Stimulated activated CD4-positive, alpha-beta T cell treated with anti-CD3 and anti-CD28 coated beads, Interleukin-12 subunit alpha, Interleukin-12 subunit beta, amount 100 ng/mL, for 24 hours (primary cell): ENCODE measurements around the gene LUC7L.
"Not testable (repeated sequence)": the region's sequence is repeated elsewhere in the genome, so short reads cannot be mapped to it uniquely, and the experiment has no call there.

Source experiments
- DNase-seq, 2 experiments: peaks; one replicate each; pipeline ENCODE4 v3.0.0-alpha.2; 2020; ENCODE audit warnings: low read depth in 2 of 2

The LUC7L gene

DNA sequence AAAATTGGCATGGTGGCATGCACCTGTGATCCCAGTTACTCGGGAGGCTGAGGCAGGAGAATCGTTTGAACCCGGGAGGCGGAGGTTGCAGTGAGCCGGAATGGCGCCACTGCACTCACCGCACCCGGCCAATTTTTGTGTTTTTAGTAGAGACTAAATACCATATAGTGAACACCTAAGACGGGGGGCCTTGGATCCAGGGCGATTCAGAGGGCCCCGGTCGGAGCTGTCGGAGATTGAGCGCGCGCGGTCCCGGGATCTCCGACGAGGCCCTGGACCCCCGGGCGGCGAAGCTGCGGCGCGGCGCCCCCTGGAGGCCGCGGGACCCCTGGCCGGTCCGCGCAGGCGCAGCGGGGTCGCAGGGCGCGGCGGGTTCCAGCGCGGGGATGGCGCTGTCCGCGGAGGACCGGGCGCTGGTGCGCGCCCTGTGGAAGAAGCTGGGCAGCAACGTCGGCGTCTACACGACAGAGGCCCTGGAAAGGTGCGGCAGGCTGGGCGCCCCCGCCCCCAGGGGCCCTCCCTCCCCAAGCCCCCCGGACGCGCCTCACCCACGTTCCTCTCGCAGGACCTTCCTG is 49.1 kb downstream of the LUC7L start, which contains the start of gene HBQ1:
HBQ1 (plus strand) TSS at position 359 of the 575 bp plus-strand sequence; CDS start at position 387, 28 bp downstream.
- peak in 1 of 2 experiments; percentile 24 for DNase-seq

DNA sequence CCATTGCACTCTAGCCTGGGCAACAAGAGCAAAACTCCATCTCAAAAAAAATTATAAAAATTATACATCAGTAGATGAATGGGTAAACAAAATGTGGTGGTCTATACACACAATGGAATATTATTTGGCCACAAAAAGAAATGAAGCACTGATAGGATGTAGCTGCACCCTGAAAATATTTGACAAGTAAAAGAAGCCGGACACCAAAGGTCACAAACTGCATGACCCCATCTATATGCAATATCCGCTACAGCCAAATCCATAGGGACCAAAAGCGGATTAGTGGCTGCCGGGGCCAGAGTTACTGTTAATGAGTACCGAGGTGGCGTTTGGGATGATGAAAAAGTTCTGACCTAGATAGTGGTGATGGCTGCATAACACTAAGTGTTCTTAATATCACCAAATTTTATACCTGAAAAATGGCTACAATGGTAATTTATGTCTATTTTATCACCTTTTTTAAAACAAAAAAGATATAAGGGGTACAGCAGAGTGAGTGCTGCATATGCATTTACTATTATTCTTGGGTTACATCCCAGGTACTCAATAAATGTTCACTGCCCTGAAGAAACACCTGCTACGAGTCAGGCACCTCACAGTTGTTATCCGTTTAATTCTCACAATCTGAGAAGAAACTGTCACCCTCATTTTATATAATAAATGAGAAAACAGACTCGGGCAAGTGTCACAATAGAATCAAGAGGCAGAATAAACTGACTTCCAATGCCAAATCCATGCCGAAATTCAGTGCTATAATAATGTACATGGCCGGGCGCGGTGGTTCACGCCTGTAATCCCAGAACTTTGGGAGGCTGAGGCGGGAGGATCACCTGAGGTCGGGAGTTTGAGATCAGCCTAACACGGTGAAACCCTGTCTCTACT is 49.8 kb downstream of the LUC7L start:
- no peak for DNase-seq

DNA sequence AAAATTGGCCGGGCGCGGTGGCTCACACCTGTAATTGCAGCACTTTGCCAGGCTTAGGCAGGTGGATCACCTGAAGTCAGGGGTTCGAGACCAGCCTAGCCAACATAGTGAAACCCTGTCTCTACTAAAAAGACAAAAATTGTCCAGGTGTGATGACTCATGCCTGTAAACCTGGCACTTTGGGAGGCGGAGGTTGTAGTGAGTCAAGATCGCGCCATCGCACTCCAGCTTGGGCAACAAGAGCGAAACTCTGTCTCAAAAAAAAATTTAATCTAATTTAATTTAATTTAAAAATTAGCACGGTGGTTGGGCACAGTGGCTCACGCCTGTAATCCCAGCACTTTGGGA is 50.6 kb downstream of the LUC7L start:
- DNase-seq: no peak

DNA sequence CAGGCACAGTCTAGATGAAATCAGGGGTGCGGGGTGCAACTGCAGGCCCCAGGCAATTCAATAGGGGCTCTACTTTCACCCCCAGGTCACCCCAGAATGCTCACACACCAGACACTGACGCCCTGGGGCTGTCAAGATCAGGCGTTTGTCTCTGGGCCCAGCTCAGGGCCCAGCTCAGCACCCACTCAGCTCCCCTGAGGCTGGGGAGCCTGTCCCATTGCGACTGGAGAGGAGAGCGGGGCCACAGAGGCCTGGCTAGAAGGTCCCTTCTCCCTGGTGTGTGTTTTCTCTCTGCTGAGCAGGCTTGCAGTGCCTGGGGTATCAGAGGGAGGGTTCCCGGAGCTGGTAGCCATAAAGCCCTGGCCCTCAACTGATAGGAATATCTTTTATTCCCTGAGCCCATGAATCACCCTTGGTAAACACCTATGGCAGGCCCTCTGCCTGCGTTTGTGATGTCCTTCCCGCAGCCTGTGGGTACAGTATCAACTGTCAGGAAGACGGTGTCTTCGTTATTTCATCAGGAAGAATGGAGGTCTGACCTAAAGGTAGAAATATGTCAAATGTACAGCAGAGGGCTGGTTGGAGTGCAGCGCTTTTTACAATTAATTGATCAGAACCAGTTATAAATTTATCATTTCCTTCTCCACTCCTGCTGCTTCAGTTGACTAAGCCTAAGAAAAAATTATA is 51.1 kb downstream of the LUC7L start:
- DNase-seq: no peak

DNA sequence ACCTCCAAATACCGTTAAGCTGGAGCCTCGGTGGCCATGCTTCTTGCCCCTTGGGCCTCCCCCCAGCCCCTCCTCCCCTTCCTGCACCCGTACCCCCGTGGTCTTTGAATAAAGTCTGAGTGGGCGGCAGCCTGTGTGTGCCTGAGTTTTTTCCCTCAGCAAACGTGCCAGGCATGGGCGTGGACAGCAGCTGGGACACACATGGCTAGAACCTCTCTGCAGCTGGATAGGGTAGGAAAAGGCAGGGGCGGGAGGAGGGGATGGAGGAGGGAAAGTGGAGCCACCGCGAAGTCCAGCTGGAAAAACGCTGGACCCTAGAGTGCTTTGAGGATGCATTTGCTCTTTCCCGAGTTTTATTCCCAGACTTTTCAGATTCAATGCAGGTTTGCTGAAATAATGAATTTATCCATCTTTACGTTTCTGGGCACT is 51.8 kb downstream of the LUC7L start:
- DNase-seq: no peak

DNA sequence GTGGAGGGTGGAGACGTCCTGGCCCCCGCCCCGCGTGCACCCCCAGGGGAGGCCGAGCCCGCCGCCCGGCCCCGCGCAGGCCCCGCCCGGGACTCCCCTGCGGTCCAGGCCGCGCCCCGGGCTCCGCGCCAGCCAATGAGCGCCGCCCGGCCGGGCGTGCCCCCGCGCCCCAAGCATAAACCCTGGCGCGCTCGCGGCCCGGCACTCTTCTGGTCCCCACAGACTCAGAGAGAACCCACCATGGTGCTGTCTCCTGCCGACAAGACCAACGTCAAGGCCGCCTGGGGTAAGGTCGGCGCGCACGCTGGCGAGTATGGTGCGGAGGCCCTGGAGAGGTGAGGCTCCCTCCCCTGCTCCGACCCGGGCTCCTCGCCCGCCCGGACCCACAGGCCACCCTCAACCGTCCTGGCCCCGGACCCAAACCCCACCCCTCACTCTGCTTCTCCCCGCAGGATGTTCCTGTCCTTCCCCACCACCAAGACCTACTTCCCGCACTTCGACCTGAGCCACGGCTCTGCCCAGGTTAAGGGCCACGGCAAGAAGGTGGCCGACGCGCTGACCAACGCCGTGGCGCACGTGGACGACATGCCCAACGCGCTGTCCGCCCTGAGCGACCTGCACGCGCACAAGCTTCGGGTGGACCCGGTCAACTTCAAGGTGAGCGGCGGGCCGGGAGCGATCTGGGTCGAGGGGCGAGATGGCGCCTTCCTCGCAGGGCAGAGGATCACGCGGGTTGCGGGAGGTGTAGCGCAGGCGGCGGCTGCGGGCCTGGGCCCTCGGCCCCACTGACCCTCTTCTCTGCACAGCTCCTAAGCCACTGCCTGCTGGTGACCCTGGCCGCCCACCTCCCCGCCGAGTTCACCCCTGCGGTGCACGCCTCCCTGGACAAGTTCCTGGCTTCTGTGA is 52.5 kb downstream of the LUC7L start, which contains the start of gene HBA1:
HBA1 (plus strand) TSS at position 204 of the 906 bp plus-strand sequence; CDS start at position 241, 37 bp downstream.
- DNase-seq: not testable (repeated sequence)

DNA sequence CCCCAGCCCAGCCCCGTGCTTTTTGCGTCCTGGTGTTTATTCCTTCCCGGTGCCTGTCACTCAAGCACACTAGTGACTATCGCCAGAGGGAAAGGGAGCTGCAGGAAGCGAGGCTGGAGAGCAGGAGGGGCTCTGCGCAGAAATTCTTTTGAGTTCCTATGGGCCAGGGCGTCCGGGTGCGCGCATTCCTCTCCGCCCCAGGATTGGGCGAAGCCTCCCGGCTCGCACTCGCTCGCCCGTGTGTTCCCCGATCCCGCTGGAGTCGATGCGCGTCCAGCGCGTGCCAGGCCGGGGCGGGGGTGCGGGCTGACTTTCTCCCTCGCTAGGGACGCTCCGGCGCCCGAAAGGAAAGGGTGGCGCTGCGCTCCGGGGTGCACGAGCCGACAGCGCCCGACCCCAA is 53.2 kb downstream of the LUC7L start:
- not testable (repeated sequence) for DNase-seq

DNA sequence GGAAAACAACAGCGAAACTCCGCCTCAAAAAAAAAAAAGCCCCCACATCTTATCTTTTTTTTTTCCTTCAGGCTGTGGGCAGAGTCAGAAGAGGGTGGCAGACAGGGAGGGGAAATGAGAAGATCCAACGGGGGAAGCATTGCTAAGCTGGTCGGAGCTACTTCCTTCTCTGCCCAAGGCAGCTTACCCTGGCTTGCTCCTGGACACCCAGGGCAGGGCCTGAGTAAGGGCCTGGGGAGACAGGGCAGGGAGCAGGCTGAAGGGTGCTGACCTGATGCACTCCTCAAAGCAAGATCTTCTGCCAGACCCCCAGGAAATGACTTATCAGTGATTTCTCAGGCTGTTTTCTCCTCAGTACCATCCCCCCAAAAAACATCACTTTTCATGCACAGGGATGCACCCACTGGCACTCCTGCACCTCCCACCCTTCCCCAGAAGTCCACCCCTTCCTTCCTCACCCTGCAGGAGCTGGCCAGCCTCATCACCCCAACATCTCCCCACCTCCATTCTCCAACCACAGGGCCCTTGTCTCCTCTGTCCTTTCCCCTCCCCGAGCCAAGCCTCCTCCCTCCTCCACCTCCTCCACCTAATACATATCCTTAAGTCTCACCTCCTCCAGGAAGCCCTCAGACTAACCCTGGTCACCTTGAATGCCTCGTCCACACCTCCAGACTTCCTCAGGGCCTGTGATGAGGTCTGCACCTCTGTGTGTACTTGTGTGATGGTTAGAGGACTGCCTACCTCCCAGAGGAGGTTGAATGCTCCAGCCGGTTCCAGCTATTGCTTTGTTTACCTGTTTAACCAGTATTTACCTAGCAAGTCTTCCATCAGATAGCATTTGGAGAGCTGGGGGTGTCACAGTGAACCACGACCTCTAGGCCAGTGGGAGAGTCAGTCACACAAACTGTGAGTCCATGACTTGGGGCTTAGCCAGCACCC is 54.0 kb downstream of the LUC7L start:
- DNase-seq: no peak

DNA sequence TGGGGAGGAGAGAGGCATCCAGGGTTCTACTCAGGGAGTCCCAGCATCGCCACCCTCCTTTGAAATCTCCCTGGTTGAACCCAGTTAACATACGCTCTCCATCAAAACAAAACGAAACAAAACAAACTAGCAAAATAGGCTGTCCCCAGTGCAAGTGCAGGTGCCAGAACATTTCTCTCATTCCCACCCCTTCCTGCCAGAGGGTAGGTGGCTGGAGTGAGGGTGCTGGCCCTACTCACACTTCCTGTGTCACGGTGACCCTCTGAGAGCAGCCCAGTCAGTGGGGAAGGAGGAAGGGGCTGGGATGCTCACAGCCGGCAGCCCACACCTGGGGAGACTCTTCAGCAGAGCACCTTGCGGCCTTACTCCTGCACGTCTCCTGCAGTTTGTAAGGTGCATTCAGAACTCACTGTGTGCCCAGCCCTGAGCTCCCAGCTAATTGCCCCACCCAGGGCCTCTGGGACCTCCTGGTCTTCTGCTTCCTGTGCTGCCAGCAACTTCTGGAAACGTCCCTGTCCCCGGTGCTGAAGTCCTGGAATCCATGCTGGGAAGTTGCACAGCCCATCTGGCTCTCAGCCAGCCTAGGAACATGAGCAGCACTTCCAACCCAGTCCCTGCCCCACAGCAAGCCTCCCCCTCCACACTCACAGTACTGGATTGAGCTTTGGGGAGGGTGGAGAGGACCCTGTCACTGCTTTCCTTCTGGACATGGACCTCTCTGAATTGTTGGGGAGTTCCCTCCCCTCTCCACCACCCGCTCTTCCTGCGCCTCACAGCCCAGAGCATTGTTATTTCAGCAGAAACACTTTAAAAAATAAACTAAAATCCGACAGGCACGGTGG is 55.1 kb downstream of the LUC7L start:
- not testable (repeated sequence) for DNase-seq

DNA sequence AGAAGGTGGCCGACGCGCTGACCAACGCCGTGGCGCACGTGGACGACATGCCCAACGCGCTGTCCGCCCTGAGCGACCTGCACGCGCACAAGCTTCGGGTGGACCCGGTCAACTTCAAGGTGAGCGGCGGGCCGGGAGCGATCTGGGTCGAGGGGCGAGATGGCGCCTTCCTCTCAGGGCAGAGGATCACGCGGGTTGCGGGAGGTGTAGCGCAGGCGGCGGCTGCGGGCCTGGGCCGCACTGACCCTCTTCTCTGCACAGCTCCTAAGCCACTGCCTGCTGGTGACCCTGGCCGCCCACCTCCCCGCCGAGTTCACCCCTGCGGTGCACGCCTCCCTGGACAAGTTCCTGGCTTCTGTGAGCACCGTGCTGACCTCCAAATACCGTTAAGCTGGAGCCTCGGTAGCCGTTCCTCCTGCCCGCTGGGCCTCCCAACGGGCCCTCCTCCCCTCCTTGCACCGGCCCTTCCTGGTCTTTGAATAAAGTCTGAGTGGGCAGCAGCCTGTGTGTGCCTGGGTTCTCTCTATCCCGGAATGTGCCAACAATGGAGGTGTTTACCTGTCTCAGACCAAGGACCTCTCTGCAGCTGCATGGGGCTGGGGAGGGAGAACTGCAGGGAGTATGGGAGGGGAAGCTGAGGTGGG is 55.9 kb downstream of the LUC7L start:
- DNase-seq: not testable (repeated sequence)

DNA sequence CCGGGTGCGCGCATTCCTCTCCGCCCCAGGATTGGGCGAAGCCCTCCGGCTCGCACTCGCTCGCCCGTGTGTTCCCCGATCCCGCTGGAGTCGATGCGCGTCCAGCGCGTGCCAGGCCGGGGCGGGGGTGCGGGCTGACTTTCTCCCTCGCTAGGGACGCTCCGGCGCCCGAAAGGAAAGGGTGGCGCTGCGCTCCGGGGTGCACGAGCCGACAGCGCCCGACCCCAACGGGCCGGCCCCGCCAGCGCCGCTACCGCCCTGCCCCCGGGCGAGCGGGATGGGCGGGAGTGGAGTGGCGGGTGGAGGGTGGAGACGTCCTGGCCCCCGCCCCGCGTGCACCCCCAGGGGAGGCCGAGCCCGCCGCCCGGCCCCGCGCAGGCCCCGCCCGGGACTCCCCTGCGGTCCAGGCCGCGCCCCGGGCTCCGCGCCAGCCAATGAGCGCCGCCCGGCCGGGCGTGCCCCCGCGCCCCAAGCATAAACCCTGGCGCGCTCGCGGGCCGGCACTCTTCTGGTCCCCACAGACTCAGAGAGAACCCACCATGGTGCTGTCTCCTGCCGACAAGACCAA is 56.8 kb downstream of the LUC7L start, which contains the start of gene HBA2:
HBA2 (plus strand) TSS at position 503 of the 568 bp plus-strand sequence; CDS start at position 540, 37 bp downstream.
- DNase-seq: not testable (repeated sequence)

DNA sequence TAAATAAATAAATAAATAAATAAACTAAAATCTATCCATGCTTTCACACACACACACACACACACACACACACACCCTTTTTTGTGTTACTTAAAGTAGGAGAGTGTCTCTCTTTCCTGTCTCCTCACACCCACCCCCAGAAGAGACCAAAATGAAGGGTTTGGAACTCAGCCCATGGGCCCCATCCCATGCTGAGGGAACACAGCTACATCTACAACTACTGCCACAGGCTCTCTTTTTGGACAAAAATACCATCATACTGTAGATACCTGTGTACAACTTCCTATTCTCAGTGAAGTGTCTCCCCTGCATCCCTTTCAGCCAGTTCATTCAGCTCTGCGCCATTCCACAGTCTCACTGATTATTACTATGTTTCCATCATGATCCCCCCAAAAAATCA is 58.5 kb downstream of the LUC7L start:
- DNase-seq: no peak

DNA sequence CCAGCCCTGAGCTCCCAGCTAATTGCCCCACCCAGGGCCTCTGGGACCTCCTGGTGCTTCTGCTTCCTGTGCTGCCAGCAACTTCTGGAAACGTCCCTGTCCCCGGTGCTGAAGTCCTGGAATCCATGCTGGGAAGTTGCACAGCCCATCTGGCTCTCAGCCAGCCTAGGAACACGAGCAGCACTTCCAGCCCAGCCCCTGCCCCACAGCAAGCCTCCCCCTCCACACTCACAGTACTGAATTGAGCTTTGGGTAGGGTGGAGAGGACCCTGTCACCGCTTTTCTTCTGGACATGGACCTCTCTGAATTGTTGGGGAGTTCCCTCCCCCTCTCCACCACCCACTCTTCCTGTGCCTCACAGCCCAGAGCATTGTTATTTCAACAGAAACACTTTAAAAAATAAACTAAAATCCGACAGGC is 59.2 kb downstream of the LUC7L start:
- not testable (repeated sequence) for DNase-seq

DNA sequence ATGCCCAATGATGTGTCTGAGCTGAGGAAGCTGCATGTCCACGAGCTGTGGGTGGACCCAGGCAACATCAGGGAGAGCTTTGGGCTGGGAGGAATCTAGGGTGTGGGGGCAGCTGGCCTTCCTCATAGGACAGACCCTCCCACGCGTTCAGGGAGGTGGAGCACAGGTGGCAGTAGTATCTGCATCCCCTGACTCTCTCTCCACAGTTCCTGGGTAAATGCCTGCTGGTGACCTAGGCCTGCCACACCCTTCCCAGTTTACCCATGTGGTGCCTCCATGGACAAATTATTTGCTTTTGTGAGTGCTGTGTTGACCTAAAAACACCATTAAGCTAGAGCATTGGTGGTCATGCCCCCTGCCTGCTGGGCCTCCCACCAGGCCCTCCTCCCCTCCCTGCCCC is 60.2 kb downstream of the LUC7L start:
- DNase-seq: no peak

DNA sequence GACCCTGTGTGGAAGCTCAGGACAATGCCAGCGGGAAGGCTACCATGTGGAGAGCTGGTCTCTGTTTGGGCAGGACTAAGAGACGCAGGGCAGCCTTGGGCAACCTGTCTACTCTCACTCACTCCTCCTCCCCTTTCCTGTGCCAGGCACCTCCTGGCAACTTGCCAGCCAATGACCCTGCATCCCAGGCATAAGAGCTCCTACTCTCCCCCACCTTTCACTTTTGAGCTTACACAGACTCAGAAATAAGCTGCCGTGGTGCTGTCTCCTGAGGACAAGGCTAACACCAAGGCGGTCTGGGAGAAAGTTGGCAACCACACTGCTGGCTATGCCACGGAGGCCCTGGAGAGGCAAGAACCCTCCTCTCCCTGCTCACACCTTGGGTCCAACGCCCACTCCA is 60.8 kb downstream of the LUC7L start:
- no peak for DNase-seq

DNA sequence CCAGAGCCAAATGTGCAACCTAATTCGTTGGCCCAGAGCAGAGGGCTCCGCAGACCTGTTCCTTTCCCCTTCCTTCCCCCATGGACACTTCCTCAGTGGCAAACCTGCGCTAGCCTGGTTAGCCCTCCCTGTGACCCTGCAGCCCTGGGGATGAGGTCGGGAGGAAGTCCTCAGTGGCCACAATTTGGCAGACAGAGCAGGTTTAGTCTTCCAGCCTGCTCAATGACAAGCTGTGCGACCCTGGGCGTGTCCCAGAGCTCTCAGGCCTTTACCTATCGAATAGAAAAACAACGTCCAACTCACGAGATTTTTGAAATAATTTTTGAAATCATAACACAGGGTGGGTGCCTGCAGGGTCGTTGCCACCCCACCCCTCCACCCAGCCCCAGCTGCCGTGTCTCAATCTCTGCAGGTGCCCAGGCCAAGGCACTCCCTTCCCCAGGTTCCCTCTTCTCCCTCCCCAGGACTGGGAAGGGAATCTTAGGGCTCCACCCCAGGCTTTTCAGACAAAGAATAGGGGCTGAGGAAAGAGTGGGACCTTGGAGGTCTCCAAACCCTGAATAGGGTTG is 62.0 kb downstream of the LUC7L start:
- DNase-seq: no peak

DNA sequence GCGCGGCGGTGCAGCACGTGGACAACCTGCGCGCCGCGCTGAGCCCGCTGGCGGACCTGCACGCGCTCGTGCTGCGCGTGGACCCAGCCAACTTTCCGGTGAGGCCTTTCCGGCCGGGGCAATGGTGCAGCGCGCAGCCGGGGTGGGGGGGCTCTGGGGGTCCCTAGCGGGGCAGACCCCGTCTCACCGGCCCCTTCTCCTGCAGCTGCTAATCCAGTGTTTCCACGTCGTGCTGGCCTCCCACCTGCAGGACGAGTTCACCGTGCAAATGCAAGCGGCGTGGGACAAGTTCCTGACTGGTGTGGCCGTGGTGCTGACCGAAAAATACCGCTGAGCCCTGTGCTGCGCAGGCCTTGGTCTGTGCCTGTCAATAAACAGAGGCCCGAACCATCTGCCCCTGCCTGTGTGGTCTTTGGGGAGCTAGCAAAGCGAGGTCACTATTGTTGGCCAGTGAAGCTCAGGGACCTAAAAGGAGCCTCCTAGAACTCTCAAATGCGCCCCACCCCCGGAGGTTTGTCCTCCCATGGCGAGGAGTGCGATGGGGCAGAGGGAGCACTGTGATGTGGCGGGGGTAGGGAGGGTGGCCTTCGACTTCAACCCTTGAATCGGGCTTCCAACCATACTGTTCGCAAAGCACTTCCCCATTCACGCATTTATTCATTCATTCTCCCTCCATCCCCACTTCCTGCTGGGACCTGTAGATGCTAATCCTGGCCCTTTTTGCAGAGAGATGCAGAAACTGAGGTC is 62.7 kb downstream of the LUC7L start:
- no peak for DNase-seq
